Liver (tissue), 9 donors: ENCODE data around the gene CSNK2B. TPM values are rescaled to one million over a fixed set of nuclear protein-coding genes. Genes with fewer than 3 reads are reported as not detected.

Experiments
- DNase-seq: peaks from one replicate; pipeline ENCODE4 v3.0.0-alpha.2; 2017; ENCODE audit warnings: low spot score
- H3K27ac ChIP-seq, 2 donors: one replicate each; pipeline ENCODE4 v1.7.0; 2013; ENCODE audit warnings: inconsistent platforms in 2 of 2, low read length in 2 of 2, control low read depth in 1 of 2, low read depth in 1 of 2, mild to moderate bottlenecking in 1 of 2
- H3K27me3 ChIP-seq, 4 donors: one replicate each; pipeline versions ENCODE4 v1.6.1 to v1.7.0; 2013; ENCODE audit warnings: low read length in 3 of 4, inconsistent platforms in 1 of 4, mild to moderate bottlenecking in 1 of 4, moderate library complexity in 1 of 4; ENCODE audit not compliant: control insufficient read depth in 4 of 4, insufficient read depth in 4 of 4
- H3K36me3 ChIP-seq, 4 donors: one replicate each; pipeline versions ENCODE4 v1.6.1 to v1.7.0; 2013; ENCODE audit warnings: low read length in 3 of 4, mild to moderate bottlenecking in 3 of 4, low read depth in 1 of 4, moderate library complexity in 1 of 4; ENCODE audit not compliant: control insufficient read depth in 4 of 4, insufficient read depth in 3 of 4
- H3K4me1 ChIP-seq, 4 donors: one replicate each; pipeline versions ENCODE4 v1.6.1 to v1.7.0; 2013; ENCODE audit warnings: low read length in 3 of 4, mild to moderate bottlenecking in 3 of 4, moderate library complexity in 1 of 4; ENCODE audit not compliant: control insufficient read depth in 4 of 4, insufficient read depth in 4 of 4
- H3K4me3 ChIP-seq, 3 donors: one replicate each; pipeline versions ENCODE4 v1.6.1 to v1.7.0; 2013; ENCODE audit warnings: low read length in 3 of 3, control low read depth in 1 of 3, low read depth in 1 of 3, mild to moderate bottlenecking in 1 of 3
- H3K9ac ChIP-seq, 2 donors: one replicate each; pipeline ENCODE4 v1.7.0; 2013; ENCODE audit warnings: low read length in 2 of 2, mild to moderate bottlenecking in 2 of 2, moderate library complexity in 2 of 2, control low read depth in 1 of 2, low read depth in 1 of 2
- H3K9me3 ChIP-seq, 4 donors: one replicate each; pipeline versions ENCODE4 v1.6.1 to v1.7.0; 2013; ENCODE audit warnings: low read length in 3 of 4; ENCODE audit not compliant: control insufficient read depth in 4 of 4
- CTCF ChIP-seq: fragments of 150-350 bp; IDR thresholded peaks from 2 replicates; pipeline ENCODE4 v1.5.1; 2017; ENCODE audit warnings: improper control_type of control experiment, low read depth, low read length; ENCODE audit not compliant: missing input control
- EGR1 ChIP-seq, 2 donors: IDR thresholded peaks; 2 replicates each; pipeline ENCODE4 v1.6.1; 2016 to 2018; ENCODE audit warnings: antibody characterized with exemption in 2 of 2, low read depth in 2 of 2
- FOXA1 ChIP-seq: IDR thresholded peaks from 2 replicates; pipeline ENCODE4 v1.6.1; 2016; ENCODE audit warnings: antibody characterized with exemption
- FOXA2 ChIP-seq: IDR thresholded peaks from 2 replicates; pipeline ENCODE4 v1.6.1; 2016; ENCODE audit warnings: antibody characterized with exemption
- GABPA ChIP-seq, 2 donors: IDR thresholded peaks in 1 of 2; conservative IDR thresholded peaks in 1 of 2; 2 replicates each; pipeline ENCODE4 v1.6.1; 2016; ENCODE audit warnings: antibody characterized with exemption in 2 of 2, mild to moderate bottlenecking in 1 of 2, moderate library complexity in 1 of 2
- HNF4A ChIP-seq, 2 donors: conservative IDR thresholded peaks; 2 replicates each; pipeline ENCODE4 v1.6.1; 2016; ENCODE audit warnings: antibody characterized with exemption in 2 of 2, mild to moderate bottlenecking in 2 of 2
- HNF4G ChIP-seq: IDR thresholded peaks from 2 replicates; pipeline ENCODE4 v1.6.1; 2016; ENCODE audit warnings: antibody characterized with exemption
- JUND ChIP-seq, 2 donors: IDR thresholded peaks; 2 replicates each; pipeline ENCODE4 v1.6.1; 2016; ENCODE audit warnings: antibody characterized with exemption in 2 of 2
- MAX ChIP-seq: IDR thresholded peaks from 2 replicates; pipeline ENCODE4 v1.6.1; 2016; ENCODE audit warnings: antibody characterized with exemption
- NR2F2 ChIP-seq: IDR thresholded peaks from 2 replicates; pipeline ENCODE4 v1.6.1; 2016; ENCODE audit warnings: antibody characterized with exemption
- RAD21 ChIP-seq, 2 donors: IDR thresholded peaks; 2 replicates each; pipeline ENCODE4 v1.6.1; 2016; ENCODE audit warnings: antibody characterized with exemption in 2 of 2, mild to moderate bottlenecking in 2 of 2
- REST ChIP-seq: IDR thresholded peaks from 2 replicates; pipeline ENCODE4 v1.6.1; 2016; ENCODE audit warnings: antibody characterized with exemption, mild to moderate bottlenecking
- RXRA ChIP-seq, 2 donors: IDR thresholded peaks; 2 replicates each; pipeline ENCODE4 v1.6.1; 2017 to 2018; ENCODE audit warnings: antibody characterized with exemption in 2 of 2, mild to moderate bottlenecking in 1 of 2
- SP1 ChIP-seq: IDR thresholded peaks from 2 replicates; pipeline ENCODE4 v1.6.1; 2018; ENCODE audit warnings: antibody characterized with exemption, mild to moderate bottlenecking
- TAF1 ChIP-seq: conservative IDR thresholded peaks from 2 replicates; pipeline ENCODE4 v1.6.1; 2016; ENCODE audit warnings: antibody characterized with exemption, mild to moderate bottlenecking
- YY1 ChIP-seq: IDR thresholded peaks from 2 replicates; pipeline ENCODE4 v1.6.1; 2016; ENCODE audit warnings: antibody characterized with exemption, mild to moderate bottlenecking
- ZBTB33 ChIP-seq: IDR thresholded peaks from 2 replicates; pipeline ENCODE4 v1.6.1; 2016; ENCODE audit warnings: antibody characterized with exemption
- WGBS: extraction: QIAGEN DNeasy Blood & Tissue Kit; methylation state at CpG from one replicate; pipeline ENCODE4 v1.1.7; 2013; 5-methylcytosine and 5-hydroxymethylcytosine counted together
- polyA plus RNA-seq, 2 donors: library from polyadenylated mRNA; stranded (reverse) in 1 of 2; unstranded in 1 of 2; fragments of 200-250 nt in 1 of 2; fragments of >200 nt in 1 of 2; fragmentation: Nextera tagmentation in 1 of 2; extraction: Ambion mirVana in 1 of 2; gene quantifications; one replicate each; pipeline versions ENCODE4 v1.2.1 to v1.2.3, GENCODE V29; 2013 to 2015
- total RNA-seq, 2 donors: library from RNA; depleted of rRNA; stranded (reverse); fragments of >200 nt; gene quantifications; one replicate each; pipeline ENCODE4 v1.2.3, GENCODE V29; 2014
- donor health status: healthy.
- donor health status: healthy.
- donor health status: healthy.
- donor health status: healthy.
- donor health status: healthy.

The CSNK2B gene
- total and polyA plus RNA-seq, 4 donors = 58.1 to 108 (median 77.0) TPM

GRCh38 chr6:31632279-31632946, 33.5 kb upstream of the CSNK2B start:
- no peak for DNase-seq
- peaks cover 47 to 88% (median 60%) of the 10 kb centered on the region in 4 donors for H3K36me3 ChIP-seq
- no peak overlapping the region for H3K27ac ChIP-seq
- peaks cover 2 to 23% (median 17%) of the 10 kb centered on the region in 4 donors for H3K4me1 ChIP-seq
- TF ChIP-seq YY1 = no peak
- TF ChIP-seq CTCF = no peak
- no peak for TF ChIP-seq EGR1 (IDR thresholded peaks at IDR 0.05; ENCODE audit: low read depth in 2 of 2)
- no peak for TF ChIP-seq MAX
- no peak for TF ChIP-seq FOXA1
- no peak for TF ChIP-seq REST
- TF ChIP-seq SP1 = no peak
- no peak for TF ChIP-seq FOXA2
- no peak for TF ChIP-seq TAF1
- no peak for TF ChIP-seq ZBTB33
- no peak for TF ChIP-seq JUND (IDR thresholded peaks at IDR 0.05)
- no peak for TF ChIP-seq RXRA (IDR thresholded peaks at IDR 0.05)
- TF ChIP-seq RAD21 (IDR thresholded peaks at IDR 0.05) = no peak
- no peak for TF ChIP-seq HNF4G
- no peak for TF ChIP-seq HNF4A (conservative IDR thresholded peaks at IDR 0.05)
- TF ChIP-seq NR2F2 = no peak
- TF ChIP-seq GABPA (IDR thresholded peaks at IDR 0.05 in 1 of 2, conservative IDR thresholded peaks at IDR 0.05 in 1 of 2) = no peak
- H3K4me3 ChIP-seq = no peak overlapping the region
- WGBS = 95% methylated on average over 26 of the region's 26 CpGs
- H3K9ac ChIP-seq = no peak overlapping the region
- no peaks in the 10 kb centered on the region for H3K9me3 ChIP-seq
- no peaks in the 10 kb centered on the region for H3K27me3 ChIP-seq
